ENCODE results near the gene FHL1. TPM values are rescaled to one million over a fixed set of nuclear protein-coding genes. Genes with fewer than 3 reads are reported as not detected.

The FHL1 gene
- total and polyA plus RNA-seq, 12 donors: 367 to 3,919 (median 2,586) TPM

GRCh38 chrX:136220540-136220939 lies 73.2 kb downstream of the FHL1 start:
- Histone ChIP-seq H3K4me3 (no peak overlapping the region), H3K27ac (no peak overlapping the region), H3K27me3 (peaks cover 0 to 8% (median 0%) of the 10 kb centered on the region in 7 donors), H3K36me3 (peaks cover 0 to 85% (median 15%) of the 10 kb centered on the region in 9 donors), H3K9me3 (no peaks in the 10 kb centered on the region), H3K4me1 (no peaks in the 10 kb centered on the region)
- DNase-seq (no peak), ATAC-seq (no peak)
- TF ChIP-seq, protein P1, sequence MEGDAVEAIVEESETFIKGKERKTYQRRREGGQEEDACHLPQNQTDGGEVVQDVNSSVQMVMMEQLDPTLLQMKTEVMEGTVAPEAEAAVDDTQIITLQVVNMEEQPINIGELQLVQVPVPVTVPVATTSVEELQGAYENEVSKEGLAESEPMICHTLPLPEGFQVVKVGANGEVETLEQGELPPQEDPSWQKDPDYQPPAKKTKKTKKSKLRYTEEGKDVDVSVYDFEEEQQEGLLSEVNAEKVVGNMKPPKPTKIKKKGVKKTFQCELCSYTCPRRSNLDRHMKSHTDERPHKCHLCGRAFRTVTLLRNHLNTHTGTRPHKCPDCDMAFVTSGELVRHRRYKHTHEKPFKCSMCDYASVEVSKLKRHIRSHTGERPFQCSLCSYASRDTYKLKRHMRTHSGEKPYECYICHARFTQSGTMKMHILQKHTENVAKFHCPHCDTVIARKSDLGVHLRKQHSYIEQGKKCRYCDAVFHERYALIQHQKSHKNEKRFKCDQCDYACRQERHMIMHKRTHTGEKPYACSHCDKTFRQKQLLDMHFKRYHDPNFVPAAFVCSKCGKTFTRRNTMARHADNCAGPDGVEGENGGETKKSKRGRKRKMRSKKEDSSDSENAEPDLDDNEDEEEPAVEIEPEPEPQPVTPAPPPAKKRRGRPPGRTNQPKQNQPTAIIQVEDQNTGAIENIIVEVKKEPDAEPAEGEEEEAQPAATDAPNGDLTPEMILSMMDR (IDR thresholded peaks at IDR 0.05): no peak
- 75 to 87% methylated on average over 4 of the region's 4 CpGs for WGBS, 2 donors
- intact Hi-C loops (cut with DNase I): no loop called here

GRCh38 chrX:136220951-136221350 lies 73.6 kb downstream of the FHL1 start:
- Histone ChIP-seq H3K36me3 (peaks cover 0 to 89% (median 15%) of the 10 kb centered on the region in 9 donors), H3K27me3 (peaks cover 0 to 8% (median 0%) of the 10 kb centered on the region in 7 donors), H3K27ac (no peak overlapping the region), H3K9me3 (no peaks in the 10 kb centered on the region), H3K4me3 (no peak overlapping the region), H3K4me1 (no peaks in the 10 kb centered on the region)
- DNase-seq (no peak), ATAC-seq (no peak)
- TF ChIP-seq, protein P1 (IDR thresholded peaks at IDR 0.05): no peak
- intact Hi-C loops (cut with DNase I): no loop called here
- WGBS, 2 donors: 82 to 88% methylated on average over 3 of the region's 3 CpGs

DNA sequence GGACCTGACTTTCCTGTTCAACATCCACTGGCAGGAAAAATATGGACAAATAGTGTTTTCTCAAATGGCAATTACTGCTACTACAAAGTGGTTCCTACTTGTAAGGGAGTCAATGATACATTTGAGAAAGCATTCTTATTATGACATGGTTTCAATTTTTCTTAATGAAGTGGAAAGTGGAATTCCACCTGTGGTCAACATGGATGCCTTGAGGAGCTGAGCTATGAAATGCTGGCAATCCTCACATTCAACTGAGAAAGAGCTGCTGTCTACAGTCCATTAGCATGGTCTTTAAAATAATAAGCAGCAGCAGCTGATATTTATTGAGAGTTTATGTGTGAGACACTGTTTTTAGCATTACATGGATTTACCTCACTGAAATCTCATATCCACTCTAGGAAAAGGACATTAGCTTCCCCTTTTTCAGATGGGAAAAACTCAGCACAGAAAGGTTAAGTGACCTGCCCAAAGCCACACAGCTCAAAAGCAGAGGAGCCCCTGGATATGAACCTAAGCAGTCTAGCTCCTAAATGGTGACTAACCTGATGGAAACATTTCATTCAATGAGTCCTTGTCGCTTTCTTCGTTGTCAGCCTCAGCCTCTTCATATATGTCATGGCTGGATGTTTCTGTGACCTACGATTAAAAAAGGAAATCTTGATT lies 74.6 kb downstream of the FHL1 start:
- H3K27me3 ChIP-seq: peaks cover 0 to 8% (median 0%) of the 10 kb centered on the region in 7 donors
- TF ChIP-seq, protein P1 (IDR thresholded peaks at IDR 0.05): no peak
- no peaks in the 10 kb centered on the region for H3K4me1 ChIP-seq
- H3K36me3 ChIP-seq: peaks cover 0 to 98% (median 15%) of the 10 kb centered on the region in 9 donors
- WGBS, 2 donors: 97 to 100% methylated on average over 3 of the region's 3 CpGs
- DNase-seq (no peak), ATAC-seq (no peak)
- H3K9me3 ChIP-seq: no peaks in the 10 kb centered on the region
- intact Hi-C loops (cut with DNase I): no loop called here
- no peak overlapping the region for H3K4me3 ChIP-seq
- no peak overlapping the region for H3K27ac ChIP-seq

- Histone ChIP-seq H3K4me1 (peaks cover 0 to 5% (median 0%) of the 10 kb centered on the region in 9 donors), H3K36me3 (peaks cover 0 to 99% (median 6%) of the 10 kb centered on the region in 9 donors), H3K27ac (no peak overlapping the region), H3K27me3 (peaks cover 0 to 17% (median 0%) of the 10 kb centered on the region in 7 donors), H3K9me3 (no peaks in the 10 kb centered on the region), H3K4me3 (no peak overlapping the region)
- ATAC-seq (no peak), DNase-seq (no peak)
- intact Hi-C loops (cut with DNase I): no loop called here
- TF ChIP-seq, protein P1 (IDR thresholded peaks at IDR 0.05): no peak
Observed at GRCh38 chrX:136227074-136227473, 79.7 kb downstream of the FHL1 start.

Data from heart right ventricle (tissue), 16 donors.